K562 (cell line): ENCODE measurements around the gene CCDC192.

Source experiments
- CREM ChIP-seq: IDR thresholded peaks from 2 replicates; pipeline ENCODE4 v1.6.1; 2014; ENCODE audit warnings: antibody characterized with exemption, low read depth
- CTCF ChIP-seq, 3 experiments: IDR thresholded peaks in 2 of 3; conservative IDR thresholded peaks in 1 of 3; 2 replicates each; pipeline ENCODE4 v1.5.1; 2011 to 2012; ENCODE audit warnings: low read length in 3 of 3, mild to moderate bottlenecking in 3 of 3, control low read depth in 2 of 3, improper control_type of control experiment in 1 of 3, inconsistent platforms in 1 of 3, low read depth in 1 of 3, mixed read lengths in 1 of 3, moderate library complexity in 1 of 3; ENCODE audit not compliant: insufficient read depth in 2 of 3
- GABPA ChIP-seq: fragments of 200-800 bp; sonication (Bioruptor generic); conservative IDR thresholded peaks from 2 replicates; pipeline ENCODE4 v1.6.1; 2016; ENCODE audit warnings: low read depth, missing genetic modification characterization, missing compliant biosample characterization
- GTF2F1 ChIP-seq: IDR thresholded peaks from 2 replicates; pipeline ENCODE4 v1.6.1; 2011; ENCODE audit warnings: low read depth, low read length, improper control_type of control experiment
- HDGF ChIP-seq: fragments of 450-650 bp; IDR thresholded peaks from 2 replicates; pipeline ENCODE4 v1.6.1; 2016
- HMG20B ChIP-seq: fragments of 250-450 bp; sonication (Bioruptor Pico); IDR thresholded peaks from 2 replicates; pipeline ENCODE4 v1.5.0; 2021; ENCODE audit warnings: mild to moderate bottlenecking
- JUND ChIP-seq, 2 experiments: IDR thresholded peaks; 2 replicates in 1 of 2; 3 replicates in 1 of 2; pipeline ENCODE4 v1.6.1; 2011; ENCODE audit warnings: borderline replicate concordance in 2 of 2, low read depth in 2 of 2, low read length in 2 of 2, improper control_type of control experiment in 1 of 2, missing biosample characterization in 1 of 2, missing genetic modification characterization in 1 of 2, missing genetic modification reagents in 1 of 2
- MAFK ChIP-seq: IDR thresholded peaks from 2 replicates; pipeline ENCODE4 v1.6.1; 2011; ENCODE audit warnings: low read length, improper control_type of control experiment
- RFX1 ChIP-seq: fragments of 450-650 bp; IDR thresholded peaks from 2 replicates; pipeline ENCODE4 v1.6.1; 2016; ENCODE audit warnings: mild to moderate bottlenecking, moderate library complexity
- TCF7L2 ChIP-seq: fragments of 150-350 bp; IDR thresholded peaks from 2 replicates; pipeline ENCODE4 v1.6.1; 2016; ENCODE audit warnings: low read depth, mild to moderate bottlenecking, low read length, moderate library complexity
- ZFP36 ChIP-seq: fragments of 150-350 bp; IDR thresholded peaks from 2 replicates; pipeline ENCODE4 v1.6.1; 2018; ENCODE audit warnings: low read length, low read depth; ENCODE audit not compliant: partially characterized antibody
- ZNF311 ChIP-seq: fragments of 250-450 bp; sonication (Bioruptor Pico); IDR thresholded peaks from 2 replicates; pipeline ENCODE4 v1.4.0; 2020; ENCODE audit warnings: mild to moderate bottlenecking, moderate library complexity
- ZNF589 ChIP-seq: fragments of 200-800 bp; sonication (Bioruptor generic); IDR thresholded peaks from 2 replicates; pipeline ENCODE4 v1.6.1; 2016; ENCODE audit warnings: low read depth, missing genetic modification characterization, missing compliant biosample characterization

GRCh38 chr5:127884416-127884815 lies 181.2 kb downstream of the CCDC192 start:
- no peak for TF ChIP-seq RFX1
- TF ChIP-seq CREM: no peak
- TF ChIP-seq TCF7L2: no peak
- TF ChIP-seq MAFK: no peak
- no peak for TF ChIP-seq JUND (IDR thresholded peaks at IDR 0.05; ENCODE audit: borderline replicate concordance, low read depth, low read length)
- TF ChIP-seq JUND (tag; IDR thresholded peaks at IDR 0.05; ENCODE audit: borderline replicate concordance, low read depth, low read length): no peak
- TF ChIP-seq HDGF: no peak
- TF ChIP-seq ZNF589 (CRISPR knock-in tag): no peak
- no peak for TF ChIP-seq GABPA
- TF ChIP-seq GTF2F1: no peak
- TF ChIP-seq HMG20B (CRISPR knock-in tag): no peak
- no peak for TF ChIP-seq CTCF (IDR thresholded peaks at IDR 0.05 in 2 of 3, conservative IDR thresholded peaks at IDR 0.05 in 1 of 3; ENCODE audit: insufficient read depth in 2 of 3, low read depth in 1 of 3, low read length in 3 of 3)
- TF ChIP-seq ZNF311 (CRISPR knock-in tag): no peak
- TF ChIP-seq ZFP36: no peak
